ENCODE results near the gene KCNJ1.

Gene KCNJ1

DNA sequence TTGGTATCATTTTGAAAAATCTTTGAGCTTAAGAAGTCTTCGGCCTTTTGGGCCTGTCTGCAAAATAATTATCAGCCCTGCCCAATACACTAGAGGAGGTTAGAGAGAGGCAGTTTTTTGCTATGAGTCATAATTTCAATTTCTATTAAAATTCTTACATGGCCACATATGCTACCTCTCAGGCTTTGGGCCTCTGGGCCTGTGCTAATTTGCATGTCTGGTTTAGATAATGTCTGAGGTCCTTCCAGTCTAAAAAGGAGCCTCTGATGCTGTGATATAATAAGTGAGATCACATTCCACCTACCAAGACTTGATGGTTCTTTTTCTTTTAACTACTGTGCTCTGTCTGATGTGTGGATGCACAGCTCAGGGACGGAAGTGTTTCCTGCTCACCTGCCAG is 70.8 kb downstream of the KCNJ1 start:
- no peak overlapping the region for H3K9ac ChIP-seq (ENCODE audit: low read depth, low read length)
- no peaks in the 10 kb centered on the region for H3K9me3 ChIP-seq (ENCODE audit: control insufficient read depth, insufficient read depth, low read length)
- no peaks in the 10 kb centered on the region for H3K36me3 ChIP-seq (ENCODE audit: insufficient read depth, low read length)
- no peaks in the 10 kb centered on the region for H3K4me1 ChIP-seq (ENCODE audit: insufficient read depth, low read length)

GRCh38 chr11:128790196-128790595 is 76.9 kb downstream of the KCNJ1 start:
- H3K9ac ChIP-seq (ENCODE audit: low read depth, low read length) = no peak overlapping the region
- no peaks in the 10 kb centered on the region for H3K36me3 ChIP-seq (ENCODE audit: insufficient read depth, low read length)
- no peaks in the 10 kb centered on the region for H3K9me3 ChIP-seq (ENCODE audit: control insufficient read depth, insufficient read depth, low read length)
- H3K4me1 ChIP-seq (ENCODE audit: insufficient read depth, low read length) = peaks cover 4% of the 10 kb centered on the region

DNA sequence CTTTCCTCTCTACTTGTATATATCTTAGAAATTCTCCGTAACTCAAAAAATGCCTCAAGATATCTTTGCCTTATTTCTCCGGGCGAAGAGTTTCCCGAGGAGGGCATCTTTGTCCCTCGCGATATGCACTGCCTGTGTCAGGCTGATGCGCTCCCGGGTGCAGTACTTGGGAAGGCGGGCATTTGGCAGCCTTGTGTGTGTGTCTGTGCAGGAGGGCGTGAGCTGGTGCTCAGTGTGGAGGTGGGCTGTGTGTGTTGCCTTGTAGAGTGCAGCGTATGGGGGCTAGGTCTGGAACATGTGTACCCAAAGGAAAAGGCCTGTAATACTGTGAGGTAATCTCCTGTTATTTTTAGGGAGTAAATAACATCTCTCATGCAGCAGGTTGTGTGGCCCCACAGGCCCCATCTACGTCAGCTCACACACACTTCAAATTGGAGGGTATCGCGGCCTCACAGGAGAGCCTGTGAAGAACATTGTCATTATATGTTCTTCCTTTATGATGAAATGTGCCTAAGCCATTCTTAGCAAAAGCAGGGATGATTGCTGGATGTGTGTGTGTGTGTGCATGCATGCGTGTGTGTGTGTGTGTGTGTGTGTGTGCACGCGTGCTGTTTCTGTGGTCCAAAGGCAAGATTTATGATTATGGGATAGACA is 77.5 kb downstream of the KCNJ1 start:
- Histone ChIP-seq H3K9me3 (ENCODE audit: control insufficient read depth, insufficient read depth, low read length) (no peaks in the 10 kb centered on the region), H3K9ac (ENCODE audit: low read depth, low read length) (no peak overlapping the region), H3K36me3 (ENCODE audit: insufficient read depth, low read length) (no peaks in the 10 kb centered on the region), H3K4me1 (ENCODE audit: insufficient read depth, low read length) (peaks cover 7% of the 10 kb centered on the region)
